HEK293 (cell line): ENCODE data around the gene ROBO1.

Experiments
- SP7 ChIP-seq: fragments of 450-650 bp; formaldehyde crosslinking; IDR thresholded peaks from 2 replicates; pipeline ENCODE4 v1.5.1; 2016; ENCODE audit warnings: missing biosample characterization, missing genetic modification characterization
- TCF7L2 ChIP-seq: IDR thresholded peaks from 2 replicates; pipeline ENCODE4 v1.6.1; 2011; ENCODE audit warnings: low read depth, mild to moderate bottlenecking, inconsistent platforms, low read length, moderate library complexity, borderline replicate concordance
- ZNF133 ChIP-seq: fragments of 450-650 bp; formaldehyde crosslinking; IDR thresholded peaks from 2 replicates; pipeline ENCODE4 v1.5.1; 2016; ENCODE audit warnings: missing biosample characterization, missing genetic modification characterization
- ZNF292 ChIP-seq: fragments of 450-650 bp; formaldehyde crosslinking; IDR thresholded peaks from 2 replicates; pipeline ENCODE4 v1.5.1; 2016; ENCODE audit warnings: low read depth, missing biosample characterization, missing genetic modification characterization, borderline replicate concordance
- TF ChIP-seq, protein P1 (sequence below): fragments of 450-650 bp; formaldehyde crosslinking; IDR thresholded peaks from 2 replicates; pipeline ENCODE4 v1.5.1; 2016; ENCODE audit warnings: missing biosample characterization, missing genetic modification characterization
- TF ChIP-seq, protein P2 (sequence below): fragments of 450-650 bp; formaldehyde crosslinking; IDR thresholded peaks from 2 replicates; pipeline ENCODE4 v1.5.1; 2016; ENCODE audit warnings: missing biosample characterization, missing genetic modification characterization, low read depth
- TF ChIP-seq, protein P3 (sequence below): fragments of 450-650 bp; formaldehyde crosslinking; IDR thresholded peaks from 2 replicates; pipeline ENCODE4 v1.5.1; 2016; ENCODE audit warnings: missing biosample characterization, missing genetic modification characterization
- TF ChIP-seq, protein P4 (sequence below): fragments of 450-650 bp; formaldehyde crosslinking; IDR thresholded peaks from 2 replicates; pipeline ENCODE4 v1.5.1; 2016; ENCODE audit warnings: missing biosample characterization, missing genetic modification characterization

DNA sequence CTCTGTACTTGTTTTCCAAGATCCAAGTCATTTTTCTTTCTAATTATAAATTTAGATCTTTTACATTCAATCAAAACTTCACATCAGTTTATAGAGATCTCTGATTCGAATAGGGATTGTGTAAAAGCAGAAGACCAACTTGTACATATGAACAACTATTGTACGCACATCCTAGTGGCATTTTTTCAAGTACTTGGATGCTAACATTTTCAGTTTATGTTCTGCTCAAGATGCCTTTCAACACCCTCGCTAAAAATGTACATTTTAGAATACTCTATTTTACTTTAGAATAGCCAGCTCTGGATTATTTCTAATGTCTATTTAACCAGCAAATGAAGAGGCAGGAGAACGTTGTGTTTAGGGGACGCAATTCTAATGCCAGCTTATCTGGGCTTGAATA lies 340.7 kb downstream of the ROBO1 start:
- TF ChIP-seq, protein P1, sequence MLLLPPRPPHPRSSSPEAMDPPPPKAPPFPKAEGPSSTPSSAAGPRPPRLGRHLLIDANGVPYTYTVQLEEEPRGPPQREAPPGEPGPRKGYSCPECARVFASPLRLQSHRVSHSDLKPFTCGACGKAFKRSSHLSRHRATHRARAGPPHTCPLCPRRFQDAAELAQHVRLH (tag by site-specific recombination) = no peak
- no peak for TF ChIP-seq TCF7L2
- TF ChIP-seq, protein P2, sequence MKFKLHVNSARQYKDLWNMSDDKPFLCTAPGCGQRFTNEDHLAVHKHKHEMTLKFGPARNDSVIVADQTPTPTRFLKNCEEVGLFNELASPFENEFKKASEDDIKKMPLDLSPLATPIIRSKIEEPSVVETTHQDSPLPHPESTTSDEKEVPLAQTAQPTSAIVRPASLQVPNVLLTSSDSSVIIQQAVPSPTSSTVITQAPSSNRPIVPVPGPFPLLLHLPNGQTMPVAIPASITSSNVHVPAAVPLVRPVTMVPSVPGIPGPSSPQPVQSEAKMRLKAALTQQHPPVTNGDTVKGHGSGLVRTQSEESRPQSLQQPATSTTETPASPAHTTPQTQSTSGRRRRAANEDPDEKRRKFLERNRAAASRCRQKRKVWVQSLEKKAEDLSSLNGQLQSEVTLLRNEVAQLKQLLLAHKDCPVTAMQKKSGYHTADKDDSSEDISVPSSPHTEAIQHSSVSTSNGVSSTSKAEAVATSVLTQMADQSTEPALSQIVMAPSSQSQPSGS (tag by site-specific recombination) = no peak
- TF ChIP-seq ZNF133 (tag by site-specific recombination) = no peak
- TF ChIP-seq, protein P3, sequence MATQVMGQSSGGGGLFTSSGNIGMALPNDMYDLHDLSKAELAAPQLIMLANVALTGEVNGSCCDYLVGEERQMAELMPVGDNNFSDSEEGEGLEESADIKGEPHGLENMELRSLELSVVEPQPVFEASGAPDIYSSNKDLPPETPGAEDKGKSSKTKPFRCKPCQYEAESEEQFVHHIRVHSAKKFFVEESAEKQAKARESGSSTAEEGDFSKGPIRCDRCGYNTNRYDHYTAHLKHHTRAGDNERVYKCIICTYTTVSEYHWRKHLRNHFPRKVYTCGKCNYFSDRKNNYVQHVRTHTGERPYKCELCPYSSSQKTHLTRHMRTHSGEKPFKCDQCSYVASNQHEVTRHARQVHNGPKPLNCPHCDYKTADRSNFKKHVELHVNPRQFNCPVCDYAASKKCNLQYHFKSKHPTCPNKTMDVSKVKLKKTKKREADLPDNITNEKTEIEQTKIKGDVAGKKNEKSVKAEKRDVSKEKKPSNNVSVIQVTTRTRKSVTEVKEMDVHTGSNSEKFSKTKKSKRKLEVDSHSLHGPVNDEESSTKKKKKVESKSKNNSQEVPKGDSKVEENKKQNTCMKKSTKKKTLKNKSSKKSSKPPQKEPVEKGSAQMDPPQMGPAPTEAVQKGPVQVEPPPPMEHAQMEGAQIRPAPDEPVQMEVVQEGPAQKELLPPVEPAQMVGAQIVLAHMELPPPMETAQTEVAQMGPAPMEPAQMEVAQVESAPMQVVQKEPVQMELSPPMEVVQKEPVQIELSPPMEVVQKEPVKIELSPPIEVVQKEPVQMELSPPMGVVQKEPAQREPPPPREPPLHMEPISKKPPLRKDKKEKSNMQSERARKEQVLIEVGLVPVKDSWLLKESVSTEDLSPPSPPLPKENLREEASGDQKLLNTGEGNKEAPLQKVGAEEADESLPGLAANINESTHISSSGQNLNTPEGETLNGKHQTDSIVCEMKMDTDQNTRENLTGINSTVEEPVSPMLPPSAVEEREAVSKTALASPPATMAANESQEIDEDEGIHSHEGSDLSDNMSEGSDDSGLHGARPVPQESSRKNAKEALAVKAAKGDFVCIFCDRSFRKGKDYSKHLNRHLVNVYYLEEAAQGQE (tag by site-specific recombination) = no peak
- TF ChIP-seq SP7 (tag by site-specific recombination) = no peak
- TF ChIP-seq ZNF292 (tag by site-specific recombination) = no peak
- TF ChIP-seq, protein P4, sequence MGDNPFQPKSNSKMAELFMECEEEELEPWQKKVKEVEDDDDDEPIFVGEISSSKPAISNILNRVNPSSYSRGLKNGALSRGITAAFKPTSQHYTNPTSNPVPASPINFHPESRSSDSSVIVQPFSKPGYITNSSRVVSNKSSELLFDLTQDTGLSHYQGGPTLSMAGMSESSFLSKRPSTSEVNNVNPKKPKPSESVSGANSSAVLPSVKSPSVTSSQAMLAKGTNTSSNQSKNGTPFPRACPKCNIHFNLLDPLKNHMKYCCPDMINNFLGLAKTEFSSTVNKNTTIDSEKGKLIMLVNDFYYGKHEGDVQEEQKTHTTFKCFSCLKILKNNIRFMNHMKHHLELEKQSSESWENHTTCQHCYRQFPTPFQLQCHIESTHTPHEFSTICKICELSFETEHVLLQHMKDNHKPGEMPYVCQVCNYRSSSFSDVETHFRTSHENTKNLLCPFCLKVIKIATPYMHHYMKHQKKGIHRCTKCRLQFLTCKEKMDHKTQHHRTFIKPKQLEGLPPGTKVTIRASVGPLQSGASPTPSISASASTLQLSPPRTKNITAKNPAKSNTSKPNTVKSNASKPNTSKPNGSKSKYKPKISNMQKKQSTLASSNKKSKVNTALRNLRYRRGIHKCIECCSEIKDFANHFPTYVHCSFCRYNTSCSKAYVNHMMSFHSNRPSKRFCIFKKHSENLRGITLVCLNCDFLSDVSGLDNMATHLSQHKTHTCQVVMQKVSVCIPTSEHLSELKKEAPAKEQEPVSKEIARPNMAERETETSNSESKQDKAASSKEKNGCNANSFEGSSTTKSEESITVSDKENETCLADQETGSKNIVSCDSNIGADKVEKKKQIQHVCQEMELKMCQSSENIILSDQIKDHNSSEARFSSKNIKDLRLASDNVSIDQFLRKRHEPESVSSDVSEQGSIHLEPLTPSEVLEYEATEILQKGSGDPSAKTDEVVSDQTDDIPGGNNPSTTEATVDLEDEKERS (tag by site-specific recombination) = no peak
